SK-N-SH treated with all-trans-retinoic acid at 6 μM for 48 hours (cell line): ENCODE data around the gene S100PBP.

Experiments used
- ATAC-seq: fragments of 200-7000 bp; cut with Tn5 transposase; 3 replicates; pipeline ENCODE4 v1.9.1; 2020; ENCODE audit warnings: mild to moderate bottlenecking, moderate library complexity
- ARNTL ChIP-seq: fragments of 450-650 bp; formaldehyde crosslinking; IDR thresholded peaks from 2 replicates; pipeline ENCODE4 v1.5.0; 2020; ENCODE audit warnings: low read depth, mild to moderate bottlenecking, moderate library complexity, borderline replicate concordance
- BACH2 ChIP-seq: fragments of 250-450 bp; sonication (Bioruptor Pico); IDR thresholded peaks from 2 replicates; pipeline ENCODE4 v1.9.0; 2021; ENCODE audit warnings: mild to moderate bottlenecking, borderline replicate concordance
- CSDC2 ChIP-seq: fragments of 250-450 bp; sonication (Bioruptor Pico); IDR thresholded peaks from 2 replicates; pipeline ENCODE4 v1.5.0; 2020; ENCODE audit warnings: mild to moderate bottlenecking, moderate library complexity
- ESRRG ChIP-seq: fragments of 250-450 bp; sonication (Bioruptor Pico); IDR thresholded peaks from 2 replicates; pipeline ENCODE4 v1.6.1; 2021; ENCODE audit warnings: mild to moderate bottlenecking
- ISL1 ChIP-seq: fragments of 250-450 bp; sonication (Bioruptor Pico); IDR thresholded peaks from 2 replicates; pipeline ENCODE4 v2.1.2; 2022; ENCODE audit warnings: mild to moderate bottlenecking, moderate library complexity
- OSR1 ChIP-seq: fragments of 250-450 bp; sonication (Bioruptor Pico); IDR thresholded peaks from 2 replicates; pipeline ENCODE4 v1.8.0; 2022; ENCODE audit warnings: moderate library complexity, mild to moderate bottlenecking, inconsistent platforms
- PATZ1 ChIP-seq: fragments of 250-450 bp; sonication (Bioruptor Pico); IDR thresholded peaks from 2 replicates; pipeline ENCODE4 v1.8.0; 2020; ENCODE audit warnings: mild to moderate bottlenecking, moderate library complexity, borderline replicate concordance
- POU6F1 ChIP-seq: fragments of 250-450 bp; sonication (Bioruptor Pico); IDR thresholded peaks from 2 replicates; pipeline ENCODE4 v1.8.0; 2021; ENCODE audit warnings: low read depth, mild to moderate bottlenecking, moderate library complexity, borderline replicate concordance
- PPARA ChIP-seq: fragments of 250-450 bp; sonication (Bioruptor Pico); IDR thresholded peaks from 2 replicates; pipeline ENCODE4 v1.5.0; 2020; ENCODE audit warnings: mild to moderate bottlenecking, borderline replicate concordance
- RARB ChIP-seq: fragments of 250-450 bp; sonication (Bioruptor Pico); IDR thresholded peaks from 2 replicates; pipeline ENCODE4 v1.8.0; 2021; ENCODE audit warnings: mild to moderate bottlenecking, moderate library complexity
- TCF4 ChIP-seq: fragments of 250-450 bp; sonication (Bioruptor Pico); IDR thresholded peaks from 2 replicates; pipeline ENCODE4 v1.8.0; 2021; ENCODE audit warnings: mild to moderate bottlenecking, moderate library complexity, borderline replicate concordance
- TOX ChIP-seq: fragments of 250-450 bp; sonication (Bioruptor Pico); IDR thresholded peaks from 2 replicates; pipeline ENCODE4 v1.8.0; 2021; ENCODE audit warnings: mild to moderate bottlenecking, moderate library complexity, borderline replicate concordance
- ZC3H10 ChIP-seq: fragments of 250-450 bp; sonication (Bioruptor Pico); IDR thresholded peaks from 2 replicates; pipeline ENCODE4 v1.5.1; 2021; ENCODE audit warnings: mild to moderate bottlenecking, moderate library complexity
- ZFP3 ChIP-seq: fragments of 250-450 bp; sonication (Bioruptor Pico); IDR thresholded peaks from 2 replicates; pipeline ENCODE4 v1.5.0; 2020; ENCODE audit warnings: mild to moderate bottlenecking, moderate library complexity
- ZFP30 ChIP-seq: fragments of 450-650 bp; formaldehyde crosslinking; IDR thresholded peaks from 2 replicates; pipeline ENCODE4 v1.5.0; 2022; ENCODE audit warnings: mild to moderate bottlenecking, moderate library complexity
- ZNF565 ChIP-seq: fragments of 450-650 bp; formaldehyde crosslinking; conservative IDR thresholded peaks from 2 replicates; pipeline ENCODE4 v1.5.0; 2020; ENCODE audit warnings: low read depth, mild to moderate bottlenecking, moderate library complexity
- ZNF70 ChIP-seq: fragments of 450-650 bp; formaldehyde crosslinking; IDR thresholded peaks from 2 replicates; pipeline ENCODE4 v1.5.0; 2020; ENCODE audit warnings: mild to moderate bottlenecking, moderate library complexity
- TF ChIP-seq, protein P1 (sequence below): fragments of 250-450 bp; sonication (Bioruptor Pico); IDR thresholded peaks from 2 replicates; pipeline ENCODE4 v1.5.1; 2021; ENCODE audit warnings: mild to moderate bottlenecking, moderate library complexity
- TF ChIP-seq, protein P2 (sequence below): fragments of 250-450 bp; sonication (Bioruptor Pico); IDR thresholded peaks from 2 replicates; pipeline ENCODE4 v1.5.1; 2020; ENCODE audit warnings: low read depth, mild to moderate bottlenecking, moderate library complexity

The S100PBP gene

GRCh38 chr1:32864375-32865019 is 47.0 kb downstream of the S100PBP start (continued):
- no peak for TF ChIP-seq TOX (CRISPR knock-in tag)
- no peak for TF ChIP-seq ESRRG (CRISPR knock-in tag)

GRCh38 chr1:32865639-32866405 is 48.4 kb downstream of the S100PBP start:
- TF ChIP-seq TCF4 (CRISPR knock-in tag) (no peak), CSDC2 (CRISPR knock-in tag) (no peak), ZC3H10 (CRISPR knock-in tag) (no peak), ZFP3 (no peak), OSR1 (CRISPR knock-in tag) (no peak), ARNTL (CRISPR knock-in tag) (no peak), PPARA (CRISPR knock-in tag) (no peak), ZNF70 (CRISPR knock-in tag) (no peak), ISL1 (CRISPR knock-in tag) (no peak), BACH2 (CRISPR knock-in tag) (no peak), ZFP30 (CRISPR knock-in tag) (no peak)
- TF ChIP-seq, protein P1, sequence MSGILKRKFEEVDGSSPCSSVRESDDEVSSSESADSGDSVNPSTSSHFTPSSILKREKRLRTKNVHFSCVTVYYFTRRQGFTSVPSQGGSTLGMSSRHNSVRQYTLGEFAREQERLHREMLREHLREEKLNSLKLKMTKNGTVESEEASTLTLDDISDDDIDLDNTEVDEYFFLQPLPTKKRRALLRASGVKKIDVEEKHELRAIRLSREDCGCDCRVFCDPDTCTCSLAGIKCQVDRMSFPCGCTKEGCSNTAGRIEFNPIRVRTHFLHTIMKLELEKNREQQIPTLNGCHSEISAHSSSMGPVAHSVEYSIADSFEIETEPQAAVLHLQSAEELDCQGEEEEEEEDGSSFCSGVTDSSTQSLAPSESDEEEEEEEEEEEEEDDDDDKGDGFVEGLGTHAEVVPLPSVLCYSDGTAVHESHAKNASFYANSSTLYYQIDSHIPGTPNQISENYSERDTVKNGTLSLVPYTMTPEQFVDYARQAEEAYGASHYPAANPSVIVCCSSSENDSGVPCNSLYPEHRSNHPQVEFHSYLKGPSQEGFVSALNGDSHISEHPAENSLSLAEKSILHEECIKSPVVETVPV (CRISPR knock-in tag), result no peak
- no peak for ATAC-seq

DNA sequence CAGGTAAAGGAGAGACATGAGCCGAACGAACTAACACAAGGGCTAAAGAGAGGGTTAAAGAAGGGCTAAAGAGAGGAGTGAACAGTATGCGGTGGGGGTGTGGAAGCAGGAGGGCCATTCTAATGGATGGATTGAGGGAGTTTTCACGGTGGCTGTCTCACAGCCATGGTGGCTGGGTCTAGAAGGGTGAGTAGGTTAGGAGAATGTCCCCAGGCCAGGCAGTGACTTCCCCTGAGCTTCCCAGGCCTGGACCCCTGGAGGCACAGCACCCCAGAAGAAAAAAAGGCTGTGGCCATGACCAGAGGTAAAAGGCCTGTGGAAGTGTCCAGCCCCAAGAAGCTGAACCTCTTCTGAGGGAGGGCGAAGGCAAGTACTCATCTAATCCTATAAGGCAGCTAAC is 49.7 kb downstream of the S100PBP start:
- no peak for ATAC-seq
- TF ChIP-seq, protein P1 (CRISPR knock-in tag), result no peak

GRCh38 chr1:32867671-32868070 is 50.2 kb downstream of the S100PBP start:
- no peak for TF ChIP-seq PATZ1 (CRISPR knock-in tag)
- TF ChIP-seq TCF4 (CRISPR knock-in tag), result no peak
- no peak for TF ChIP-seq ISL1 (CRISPR knock-in tag)
- no peak for TF ChIP-seq POU6F1 (CRISPR knock-in tag)
- no peak for ATAC-seq

GRCh38 chr1:32868085-32868484 is 50.6 kb downstream of the S100PBP start:
- ATAC-seq, result no peak
- TF ChIP-seq ZNF70 (CRISPR knock-in tag) (no peak), TOX (CRISPR knock-in tag) (no peak), ZNF565 (CRISPR knock-in tag) (no peak), RARB (CRISPR knock-in tag) (no peak), ZFP3 (no peak)
- TF ChIP-seq, protein P2, sequence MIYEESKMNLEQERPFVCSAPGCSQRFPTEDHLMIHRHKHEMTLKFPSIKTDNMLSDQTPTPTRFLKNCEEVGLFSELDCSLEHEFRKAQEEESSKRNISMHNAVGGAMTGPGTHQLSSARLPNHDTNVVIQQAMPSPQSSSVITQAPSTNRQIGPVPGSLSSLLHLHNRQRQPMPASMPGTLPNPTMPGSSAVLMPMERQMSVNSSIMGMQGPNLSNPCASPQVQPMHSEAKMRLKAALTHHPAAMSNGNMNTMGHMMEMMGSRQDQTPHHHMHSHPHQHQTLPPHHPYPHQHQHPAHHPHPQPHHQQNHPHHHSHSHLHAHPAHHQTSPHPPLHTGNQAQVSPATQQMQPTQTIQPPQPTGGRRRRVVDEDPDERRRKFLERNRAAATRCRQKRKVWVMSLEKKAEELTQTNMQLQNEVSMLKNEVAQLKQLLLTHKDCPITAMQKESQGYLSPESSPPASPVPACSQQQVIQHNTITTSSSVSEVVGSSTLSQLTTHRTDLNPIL (CRISPR knock-in tag), result no peak
